Stimulated activated CD4-positive, alpha-beta T cell treated with anti-CD3 and anti-CD28 coated beads, Interleukin-12 subunit alpha, Interleukin-12 subunit beta, amount 100 ng/mL, for 24 hours (primary cell): ENCODE measurements around the gene DHDDS.

Source experiments
- DNase-seq, 2 experiments: peaks; one replicate each; pipeline ENCODE4 v3.0.0-alpha.2; 2020; ENCODE audit warnings: low read depth in 2 of 2

The DHDDS gene

DNA sequence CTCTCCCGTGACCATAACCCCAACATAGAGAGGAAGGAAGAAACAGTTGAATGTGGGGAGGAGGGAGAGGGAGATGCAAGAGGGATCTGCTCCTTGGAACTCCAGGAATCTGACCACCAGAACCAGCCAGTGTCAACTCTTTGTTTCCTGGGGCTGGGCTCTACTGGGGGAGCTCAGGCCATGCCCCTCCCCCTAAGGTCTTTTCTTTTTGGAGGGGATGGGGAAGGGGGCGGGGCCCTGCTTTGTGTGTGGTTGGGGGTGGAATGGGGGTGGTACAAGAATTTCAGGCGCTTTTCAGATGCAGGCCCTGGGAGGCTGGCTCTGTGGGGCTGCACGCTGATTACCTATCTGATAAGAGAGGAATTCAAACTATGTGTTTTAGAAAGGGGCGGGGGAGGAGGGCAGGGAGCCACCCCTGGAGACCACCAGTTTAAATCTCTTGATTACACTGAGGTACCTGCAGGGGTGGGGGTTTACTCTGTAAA is 13.2 kb upstream of the DHDDS start:
- DNase-seq, result no peak

DNA sequence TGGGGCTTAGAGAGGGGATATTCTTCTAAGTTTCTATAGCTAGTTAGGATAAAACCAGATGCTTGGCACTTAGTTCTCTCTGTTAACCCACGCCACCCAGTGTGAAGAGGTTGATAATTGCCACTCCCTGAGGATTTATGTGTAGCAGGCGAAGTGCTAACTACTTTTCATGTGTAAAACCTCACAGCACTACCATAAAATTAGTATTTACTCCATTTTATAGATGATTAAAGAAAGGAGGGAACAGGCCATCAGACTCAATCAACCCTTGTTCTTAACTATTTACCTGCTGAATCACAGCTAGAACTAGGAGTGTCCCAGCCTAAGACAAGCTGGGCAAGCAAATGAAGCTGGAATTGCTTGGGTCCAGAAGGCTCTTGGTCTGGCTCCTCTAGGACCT is 12.6 kb upstream of the DHDDS start:
- DNase-seq, result no peak

DNA sequence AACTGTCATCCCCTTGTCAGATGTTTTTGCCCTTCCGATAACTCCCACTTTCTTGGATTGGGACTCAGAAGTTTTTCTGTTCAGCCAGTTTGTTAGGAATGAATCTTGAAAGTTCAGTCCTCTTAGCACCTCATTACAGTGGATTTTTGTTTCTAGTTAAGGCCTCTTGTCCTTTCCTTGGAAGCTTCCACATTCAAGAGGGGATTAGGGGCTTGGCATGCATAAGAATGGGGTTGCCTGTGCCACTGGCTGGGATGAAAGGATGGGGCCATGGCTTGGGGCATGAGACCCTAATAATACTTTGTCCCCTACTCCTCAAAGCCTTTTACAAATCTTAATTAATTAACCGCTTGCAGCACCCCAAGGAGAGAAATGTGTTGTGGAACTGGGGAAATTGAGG is 2.4 kb upstream of the DHDDS start:
- no peak for DNase-seq

DNA sequence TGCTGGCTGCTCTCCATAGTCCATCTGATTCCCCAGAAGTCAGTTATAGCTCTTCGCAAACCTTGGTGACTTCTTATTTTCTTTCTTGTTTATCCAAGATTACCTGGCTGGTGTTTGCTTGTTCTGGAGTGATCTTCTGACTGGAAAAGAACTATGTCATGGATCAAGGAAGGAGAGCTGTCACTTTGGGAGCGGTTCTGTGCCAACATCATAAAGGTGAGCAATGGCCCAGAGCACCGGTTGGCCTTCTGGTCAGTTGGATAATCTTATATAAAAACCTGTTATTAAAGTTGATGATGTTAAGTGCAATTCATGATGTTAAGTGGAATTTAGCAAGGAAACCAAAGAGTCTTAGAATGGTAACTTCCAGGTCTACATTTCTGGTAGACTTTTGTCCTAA is 672 bp downstream of the DHDDS start:
- DNase-seq, result no peak

DNA sequence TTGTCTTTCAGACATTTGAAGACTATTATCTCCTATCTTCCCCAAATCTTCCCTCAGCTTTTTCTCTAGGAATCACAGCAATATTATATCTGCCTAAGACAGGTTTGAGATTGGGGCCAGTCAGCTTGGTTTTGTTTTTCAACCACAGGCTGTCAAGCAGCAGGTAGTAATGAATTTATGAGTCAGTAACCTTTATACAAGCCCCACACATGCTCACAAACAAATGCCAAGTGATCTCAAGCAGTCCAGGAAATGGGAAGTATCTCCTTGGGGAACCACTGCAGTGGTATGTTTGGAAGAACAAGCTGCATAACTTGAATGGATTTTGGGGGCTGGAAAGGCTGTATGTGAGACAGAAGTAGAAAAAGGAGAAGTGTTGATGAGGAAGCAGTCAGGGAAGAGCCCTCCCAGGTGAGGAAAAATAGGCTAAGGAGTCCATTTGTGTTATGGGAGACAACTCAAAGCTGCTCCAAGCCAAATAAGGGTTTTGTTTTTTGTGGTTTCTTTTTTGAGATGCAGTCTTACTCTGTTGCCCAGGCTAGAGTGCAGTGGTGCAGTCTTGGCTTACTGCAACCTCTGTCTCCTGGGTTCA is 2.1 kb downstream of the DHDDS start:
- no peak for DNase-seq

DNA sequence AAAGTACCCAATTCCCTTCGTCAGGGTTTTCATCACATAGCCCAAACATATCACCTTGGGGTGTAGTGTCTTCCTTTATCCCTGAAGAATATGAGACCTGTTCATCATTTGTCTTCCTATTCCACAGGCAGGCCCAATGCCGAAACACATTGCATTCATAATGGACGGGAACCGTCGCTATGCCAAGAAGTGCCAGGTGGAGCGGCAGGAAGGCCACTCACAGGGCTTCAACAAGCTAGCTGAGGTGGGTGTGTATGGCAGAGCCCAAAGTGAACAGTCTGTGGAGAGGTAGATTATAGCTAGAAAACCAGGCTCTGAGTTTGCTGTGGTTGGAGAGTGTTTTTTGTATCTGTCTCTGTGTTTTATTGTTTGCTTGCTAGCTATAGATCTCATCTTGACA is 5.9 kb downstream of the DHDDS start:
- DNase-seq, result no peak

DNA sequence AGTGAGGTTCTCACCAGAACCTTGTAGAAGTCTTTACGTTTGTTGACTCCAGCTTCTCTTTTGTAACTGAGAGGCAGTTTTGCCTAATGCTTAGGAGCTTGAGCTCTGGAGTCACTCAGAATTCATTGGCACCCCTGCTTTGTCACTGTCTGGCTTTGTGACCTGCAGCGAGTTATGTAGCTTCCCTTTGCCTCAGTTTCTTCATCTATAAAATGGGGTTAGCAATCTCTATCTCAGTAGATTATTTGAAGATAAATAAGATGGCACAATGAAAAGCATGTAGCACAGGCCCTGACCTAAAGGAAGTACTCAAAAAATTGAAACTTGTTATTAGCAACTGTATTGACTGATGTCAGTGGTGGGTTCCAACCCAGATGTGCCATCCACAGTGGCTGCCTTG is 8.1 kb downstream of the DHDDS start:
- DNase-seq, result no peak

DNA sequence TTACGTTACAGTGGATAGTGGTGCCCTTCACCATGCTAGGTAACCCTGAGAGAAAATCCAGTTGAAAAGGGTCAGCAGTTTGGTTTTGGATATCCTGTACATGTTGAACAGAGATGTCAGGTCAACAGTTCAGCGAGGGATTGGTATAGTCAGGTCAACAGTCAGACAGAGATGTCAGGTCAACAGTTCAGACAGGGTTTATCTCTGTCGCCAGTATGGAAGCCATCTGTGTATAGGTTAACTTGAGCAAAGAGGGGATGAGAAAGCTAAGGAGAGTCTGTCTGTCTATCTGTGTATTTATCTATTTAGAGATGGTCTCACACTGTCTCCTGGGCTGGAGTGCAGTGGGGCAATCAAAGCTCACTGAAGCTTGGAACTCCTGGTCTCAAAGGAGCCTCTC is 17.7 kb downstream of the DHDDS start:
- no peak for DNase-seq

DNA sequence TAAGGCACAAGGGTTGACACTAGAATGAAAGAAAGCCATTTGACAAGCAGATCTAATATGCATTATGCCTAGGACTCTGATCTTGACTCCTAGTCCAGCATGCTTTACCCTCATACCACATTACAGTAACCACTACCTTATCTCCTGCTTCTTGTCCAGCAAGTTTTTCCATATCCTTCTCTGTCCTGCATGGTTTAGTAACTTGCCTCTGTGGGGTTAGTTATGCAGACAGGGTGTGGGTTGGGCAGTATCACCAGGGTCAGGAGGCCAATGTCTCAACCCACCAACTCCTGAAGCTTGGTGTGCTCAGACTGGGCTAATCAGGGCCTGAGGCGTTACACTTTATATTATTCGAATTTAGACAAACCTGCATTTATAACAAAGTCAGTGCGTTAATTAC is 18.8 kb downstream of the DHDDS start:
- DNase-seq, result no peak

DNA sequence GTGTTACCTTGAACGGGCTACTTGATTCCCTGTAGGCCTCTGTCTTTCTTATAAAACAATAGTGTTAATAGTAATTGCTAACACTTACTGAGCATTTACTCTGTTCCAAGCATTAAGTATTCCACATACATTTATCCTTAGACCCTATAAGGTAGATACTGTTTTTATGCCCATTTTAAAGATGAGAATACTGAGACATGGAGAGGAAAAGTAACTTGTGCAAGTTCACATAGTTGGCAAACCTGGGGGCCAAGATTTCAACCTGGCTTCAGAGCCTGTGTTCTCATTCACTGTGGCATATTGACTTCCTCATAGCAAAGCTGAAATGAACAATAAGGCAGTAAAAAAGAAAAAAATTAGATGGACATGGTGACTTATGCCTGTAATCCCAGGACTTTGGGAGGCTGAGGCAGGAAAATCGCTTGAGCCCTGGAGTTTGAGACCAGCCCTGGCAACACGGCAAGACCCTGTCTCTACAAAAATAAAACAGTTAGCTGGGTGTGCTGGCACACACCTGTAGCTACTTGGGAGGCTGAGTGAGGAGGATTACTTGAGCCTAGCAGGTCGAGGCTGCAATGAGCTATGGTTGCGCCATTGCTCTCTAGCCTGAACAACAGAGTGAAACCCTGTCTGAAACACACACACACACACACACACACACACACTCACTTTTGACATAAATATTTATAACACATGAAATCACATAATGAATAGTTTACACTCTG is 20.5 kb downstream of the DHDDS start:
- DNase-seq, result no peak

DNA sequence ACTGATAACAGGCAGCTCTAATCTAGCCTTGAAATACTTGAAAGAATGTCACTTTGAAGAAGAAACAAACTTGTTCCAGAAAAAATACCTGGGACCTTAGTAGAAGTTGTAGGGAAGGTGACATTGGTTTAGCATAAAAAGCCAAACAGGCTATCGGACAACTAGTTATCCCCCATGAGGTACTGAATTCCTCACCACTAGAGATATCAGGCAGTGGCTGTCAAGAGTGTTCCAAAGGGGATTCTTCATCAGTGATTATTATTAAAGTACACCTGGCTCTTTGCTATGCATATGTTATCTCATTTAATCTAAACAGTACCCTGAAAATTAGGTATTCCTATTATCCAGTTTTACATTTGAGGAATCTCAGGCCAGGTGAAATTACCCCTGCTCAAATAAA is 27.0 kb downstream of the DHDDS start:
- no peak for DNase-seq

DNA sequence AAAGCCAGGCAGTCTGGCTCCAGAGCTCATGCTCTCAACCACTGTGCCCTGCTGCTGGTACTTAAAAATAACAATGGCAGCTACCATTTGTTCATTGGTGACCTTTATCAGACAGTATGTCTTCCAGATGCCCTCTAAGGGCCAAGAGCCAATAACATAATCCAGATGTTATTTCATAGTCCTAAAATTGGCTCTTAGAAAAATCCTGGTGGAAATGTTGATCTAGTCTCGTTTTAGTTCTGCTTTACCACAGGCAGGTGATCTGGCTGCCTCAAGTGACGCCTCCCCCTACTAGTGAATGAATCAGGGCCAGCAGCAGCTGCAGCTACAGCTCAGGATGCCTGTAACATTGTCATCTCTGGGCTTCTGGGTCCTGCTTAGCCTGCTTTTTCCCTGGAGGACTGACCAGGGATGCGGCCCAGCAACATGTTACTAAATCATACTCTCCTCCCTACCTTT is 27.5 kb downstream of the DHDDS start:
- DNase-seq, result no peak

DNA sequence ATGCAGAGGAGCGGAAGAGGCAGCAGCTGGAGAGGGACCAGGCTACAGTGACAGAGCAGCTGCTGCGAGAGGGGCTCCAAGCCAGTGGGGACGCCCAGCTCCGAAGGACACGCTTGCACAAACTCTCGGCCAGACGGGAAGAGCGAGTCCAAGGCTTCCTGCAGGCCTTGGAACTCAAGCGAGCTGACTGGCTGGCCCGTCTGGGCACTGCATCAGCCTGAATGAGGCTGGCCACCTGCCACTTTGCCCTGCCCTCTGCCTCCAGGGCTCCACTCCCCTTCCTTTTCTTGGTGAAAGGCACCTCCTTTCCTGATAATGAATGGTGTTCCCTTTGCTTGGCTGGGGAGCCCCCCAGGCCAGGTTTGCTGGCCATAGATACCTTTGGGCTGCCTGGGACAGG is 36.8 kb downstream of the DHDDS start:
- no peak for DNase-seq

DNA sequence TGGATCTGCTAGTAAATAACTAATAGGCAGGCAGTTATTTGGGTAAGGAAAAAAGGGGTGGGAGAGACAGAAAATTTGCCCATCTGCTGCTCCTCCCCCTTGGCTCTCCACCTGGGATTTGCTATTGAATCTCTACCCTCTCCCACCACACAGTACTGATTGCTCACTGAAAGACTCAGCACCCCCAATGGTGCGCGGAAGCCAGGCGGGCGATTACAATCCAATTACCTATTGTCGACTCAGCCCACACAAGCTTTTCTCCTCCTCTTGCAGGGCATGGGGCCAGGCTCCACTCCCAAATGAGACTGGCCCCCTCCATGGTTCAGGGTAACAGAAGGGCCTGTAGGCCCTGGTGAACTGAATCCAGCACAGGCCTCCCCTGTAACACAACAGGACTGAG is 37.4 kb downstream of the DHDDS start:
- DNase-seq, result no peak

DNA sequence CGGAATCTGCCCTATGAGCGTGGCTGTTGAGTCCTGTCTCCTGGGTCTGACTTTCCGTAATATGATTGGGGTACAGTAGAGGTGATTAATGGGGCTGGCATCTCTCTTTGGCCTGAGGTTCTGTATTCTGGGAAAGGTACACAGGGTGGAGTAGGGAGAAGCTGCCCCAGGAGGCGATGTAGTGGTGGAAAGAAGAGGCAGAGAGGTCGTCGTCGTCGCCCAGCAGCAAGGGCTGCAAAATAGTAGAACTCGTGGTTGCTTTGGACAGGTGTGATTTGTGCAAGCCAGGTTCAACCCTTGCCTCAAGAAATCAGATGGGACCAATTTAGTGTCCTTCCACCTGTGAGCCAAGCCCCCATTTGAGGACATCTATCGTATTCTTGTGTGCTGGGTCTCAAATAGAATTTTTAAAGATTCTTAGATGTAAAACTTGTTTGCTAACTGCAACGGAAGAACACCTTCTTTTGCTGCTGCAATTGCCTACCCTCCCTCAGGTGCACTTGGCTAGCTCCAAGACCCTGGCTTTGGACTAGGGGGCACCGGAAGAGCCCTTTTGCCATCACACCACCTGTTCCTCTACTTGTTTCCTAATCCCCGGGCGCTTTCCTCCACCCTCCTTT is 38.9 kb downstream of the DHDDS start:
- DNase-seq, result no peak

DNA sequence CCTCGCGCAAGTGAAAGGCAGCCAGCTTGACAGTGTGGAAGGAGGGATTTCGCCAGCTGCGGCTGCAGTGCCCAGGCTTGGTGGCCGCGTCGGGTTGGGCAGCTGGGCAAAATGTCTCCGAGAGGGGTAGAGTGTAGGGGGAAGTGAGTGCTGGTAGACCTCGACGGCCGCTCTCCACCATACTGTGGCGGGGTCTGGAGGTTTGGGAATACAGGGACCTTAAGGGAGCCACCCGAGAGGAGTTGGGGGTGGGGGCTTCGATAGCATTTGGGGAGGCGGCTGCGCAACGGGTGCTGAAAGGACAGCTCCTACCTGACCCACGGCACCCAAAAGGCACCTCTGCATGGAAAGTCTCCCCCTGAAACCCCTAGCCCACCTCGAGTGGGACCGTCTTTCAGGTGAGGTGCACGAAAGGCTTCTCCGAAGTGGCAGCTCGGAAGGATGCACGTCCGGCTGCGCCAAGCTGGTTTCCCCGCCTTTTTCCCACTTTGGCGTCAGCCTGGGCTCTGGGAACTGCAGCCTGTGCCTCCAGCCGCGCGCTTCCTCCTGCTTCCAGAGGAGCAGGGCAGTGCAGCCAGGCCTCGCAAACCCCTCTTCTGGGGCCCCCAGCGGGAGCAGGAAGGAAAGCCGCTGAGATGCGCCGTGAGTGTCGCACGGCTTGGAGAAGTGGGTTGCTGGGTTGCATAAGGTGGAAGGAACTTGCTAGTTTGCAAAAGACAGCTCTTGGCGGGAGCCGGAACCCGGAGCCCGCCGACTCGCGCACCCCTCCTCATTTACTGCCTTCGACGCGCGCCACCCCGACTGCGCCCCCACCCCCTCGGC is 39.6 kb downstream of the DHDDS start:
- DNase-seq, result peak in 1 of 2 experiments; percentile 17

DNA sequence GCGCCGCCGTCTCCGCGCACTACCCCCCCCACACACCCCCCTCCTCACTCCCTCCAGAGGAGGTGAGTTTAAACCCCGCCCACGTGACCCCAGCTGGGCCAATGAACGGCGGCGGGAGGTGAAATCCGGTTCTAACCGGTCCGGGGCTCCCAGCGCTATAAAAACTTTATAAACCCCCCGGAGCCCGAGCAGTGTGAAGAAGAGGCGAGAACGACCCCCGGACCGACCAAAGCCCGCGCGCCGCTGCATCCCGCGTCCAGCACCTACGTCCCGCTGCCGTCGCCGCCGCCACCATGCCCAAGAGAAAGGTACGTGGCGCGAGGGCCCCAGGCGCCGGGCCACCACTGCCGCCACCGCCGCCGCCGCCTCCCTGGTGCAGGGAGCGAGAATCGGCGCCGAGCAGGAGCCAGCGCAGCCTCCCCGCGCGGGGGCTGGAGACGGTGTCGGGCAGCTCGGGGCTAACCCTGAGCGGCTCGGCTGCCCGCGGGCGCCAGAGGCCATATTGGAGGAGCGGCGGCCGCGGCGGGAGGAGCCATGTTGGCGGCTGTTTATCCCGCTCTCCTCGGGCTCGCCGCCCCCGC is 40.3 kb downstream of the DHDDS start, which contains the start of gene HMGN2:
Gene HMGN2 (plus strand): TSS at position 121 of the 581 bp plus-strand sequence. CDS start 173 bp downstream, at position 294.
- peak; percentile 79 to 91 for DNase-seq

DNA sequence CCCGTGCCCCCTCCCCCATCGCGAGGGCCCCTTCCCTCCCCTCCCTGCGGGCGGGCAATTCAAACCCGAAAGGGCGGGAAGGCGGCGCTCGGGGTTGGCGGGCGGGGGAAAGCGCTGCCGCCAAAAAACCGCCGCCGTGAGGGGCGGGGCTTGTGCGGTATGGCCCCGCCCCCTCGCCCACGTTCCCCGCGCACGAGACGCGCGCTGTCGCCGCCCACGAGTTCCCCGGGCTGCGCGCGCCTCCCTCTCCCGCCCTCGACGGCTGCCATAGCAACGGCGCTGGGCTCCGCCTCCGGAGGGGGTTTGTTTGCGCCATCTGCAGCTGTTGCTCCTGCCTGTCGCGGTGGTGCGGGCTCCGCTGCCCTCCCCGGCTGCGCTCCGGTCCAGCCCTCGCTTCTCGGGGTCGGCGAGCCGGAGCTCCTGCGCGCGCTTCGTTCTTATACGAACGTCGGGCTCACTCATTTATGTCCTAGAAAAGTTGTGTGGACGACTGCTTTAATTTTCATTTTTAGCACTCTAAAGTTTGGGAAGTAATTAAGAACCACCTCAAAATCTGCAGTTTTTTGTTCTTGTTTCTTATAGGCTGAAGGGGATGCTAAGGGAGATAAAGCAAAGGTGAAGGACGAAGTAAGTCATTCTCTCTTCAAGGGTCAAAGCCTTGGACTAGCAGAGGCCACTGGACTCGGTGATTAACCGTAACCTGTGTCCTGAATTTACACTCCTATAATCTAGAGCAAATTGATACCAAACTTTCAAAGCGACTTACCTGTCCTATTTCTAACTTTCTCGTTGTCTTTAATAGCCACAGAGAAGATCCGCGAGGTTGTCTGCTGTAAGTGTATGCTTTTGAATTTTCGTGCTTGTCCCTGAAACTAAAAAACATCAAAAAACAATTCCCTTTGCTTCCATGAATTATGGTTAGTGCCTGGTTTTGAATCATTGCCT is 41.1 kb downstream of the DHDDS start:
- DNase-seq, result peak; percentile 85 to 87

DNA sequence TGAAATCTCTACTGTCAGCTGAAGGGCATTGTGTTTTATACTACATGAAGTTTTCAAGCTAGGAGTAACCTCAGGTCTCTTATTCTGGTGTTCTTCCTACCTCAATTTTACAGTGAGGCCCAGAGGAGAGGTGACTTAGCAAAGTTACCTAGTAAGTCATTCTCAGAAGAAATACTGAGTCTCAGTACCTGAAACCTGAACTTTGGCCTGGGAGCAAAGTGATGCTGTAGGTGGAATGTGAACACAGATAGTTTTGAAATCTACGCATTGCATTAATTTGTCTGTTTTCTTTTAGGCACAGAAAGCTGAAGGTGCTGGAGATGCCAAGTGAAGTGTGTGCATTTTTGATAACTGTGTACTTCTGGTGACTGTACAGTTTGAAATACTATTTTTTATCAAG is 42.7 kb downstream of the DHDDS start:
- no peak for DNase-seq

DNA sequence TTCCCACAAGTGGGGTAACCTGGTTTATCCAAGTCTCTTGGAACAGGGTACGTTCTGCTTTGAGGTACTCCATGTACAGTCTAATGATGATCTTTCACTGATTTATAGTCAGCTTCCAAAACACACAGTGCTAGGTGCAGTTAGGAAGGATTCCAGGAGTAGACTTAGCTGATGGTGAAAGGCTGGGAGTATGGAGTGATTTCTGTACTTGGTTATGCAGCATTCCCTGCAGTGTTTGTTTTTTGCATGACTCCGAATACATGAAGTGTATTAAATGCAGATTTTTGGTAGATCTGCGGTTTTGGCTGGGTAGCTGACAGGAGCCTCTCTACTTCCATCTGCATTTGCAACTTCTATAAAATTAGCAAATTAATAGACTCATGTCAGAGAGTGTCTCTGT is 43.9 kb downstream of the DHDDS start:
- DNase-seq, result no peak

DNA sequence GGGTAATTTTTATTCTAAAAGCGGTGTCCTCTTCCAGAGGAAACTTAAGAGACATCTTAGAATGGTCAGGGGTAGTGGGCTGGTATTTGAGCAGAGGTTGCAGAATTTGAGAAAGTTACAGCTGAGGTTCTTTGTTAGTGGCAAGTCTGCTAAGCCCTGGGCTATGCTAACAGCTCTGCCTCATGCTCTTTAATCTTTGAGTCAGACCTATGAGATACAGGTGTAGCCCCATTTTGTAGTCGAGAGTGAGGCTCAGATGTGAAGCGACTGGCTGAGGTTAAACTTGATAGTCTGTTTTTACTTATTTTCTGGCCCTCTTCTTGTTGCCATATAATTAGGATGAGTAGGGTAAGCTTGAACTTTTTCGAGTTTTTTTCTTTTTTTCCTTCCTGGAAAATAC is 44.8 kb downstream of the DHDDS start:
- DNase-seq, result no peak
